PFSK-1 (cell line): ENCODE results near the gene DOLK.

ENCODE experiments used
- FOXP2 ChIP-seq: optimal IDR thresholded peaks from 2 replicates; pipeline ENCODE3; 2011; ENCODE audit warnings: borderline replicate concordance, control low read depth, inconsistent platforms; ENCODE audit not compliant: insufficient read depth; ENCODE audit errors: extremely low read length, extremely low read depth
- POLR2AphosphoS5 ChIP-seq: IDR thresholded peaks from 2 replicates; pipeline ENCODE4 v1.6.1; 2012; ENCODE audit warnings: low read depth, mild to moderate bottlenecking, control low read depth, low read length, moderate library complexity
- TAF1 ChIP-seq: IDR thresholded peaks from 2 replicates; pipeline ENCODE4 v1.6.1; 2012; ENCODE audit warnings: low read length, control low read depth, borderline replicate concordance; ENCODE audit not compliant: insufficient read depth

DNA sequence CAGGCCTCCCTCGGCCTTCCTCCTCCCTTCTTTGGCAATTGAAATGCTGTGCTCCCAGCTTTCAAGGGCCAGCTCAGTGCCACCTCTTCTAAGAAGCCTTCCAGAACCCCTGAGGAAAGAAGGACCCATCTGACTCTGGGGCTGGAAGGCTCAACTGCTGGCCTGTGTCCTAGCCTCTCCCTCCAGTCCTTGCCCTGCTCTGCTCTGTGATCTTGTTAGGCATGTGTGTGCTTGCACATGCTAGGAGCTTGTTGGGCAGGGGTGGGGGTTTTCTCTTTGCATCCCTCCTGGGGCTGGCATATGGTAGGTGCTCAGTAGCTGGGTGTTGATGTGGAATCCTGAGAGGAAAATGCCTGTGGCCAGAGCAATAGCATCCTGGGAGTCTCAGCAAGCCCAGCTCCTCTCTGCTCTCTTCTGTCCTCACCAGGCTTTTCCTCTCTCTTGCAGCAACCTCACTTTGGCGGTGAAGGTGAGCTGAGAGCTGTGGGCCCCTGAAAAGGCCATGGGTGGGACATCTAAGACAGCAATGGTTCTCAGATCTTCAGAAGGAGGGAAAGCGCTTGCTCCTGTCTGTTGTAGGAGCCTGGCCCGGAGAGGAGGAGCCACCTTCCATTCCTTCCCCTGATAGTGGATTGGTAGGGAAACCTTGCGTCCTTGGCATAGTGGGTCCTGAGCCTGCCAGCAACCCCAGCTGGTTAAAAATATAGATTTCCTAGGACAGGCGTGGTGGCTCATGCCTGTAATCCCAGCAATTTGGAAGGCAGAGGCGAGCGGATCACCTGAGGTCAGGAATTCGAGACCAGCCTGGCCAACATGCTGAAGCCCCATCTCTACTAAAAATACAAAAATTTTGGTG, 9.9 kb downstream of the DOLK start:
- no peak for TF ChIP-seq TAF1
- TF ChIP-seq POLR2AphosphoS5 = no peak
- TF ChIP-seq FOXP2 = no peak
